K562 (cell line): ENCODE results near the gene CTSZ. TPM values are rescaled to one million over a fixed set of nuclear protein-coding genes. Genes with fewer than 3 reads are reported as not detected.

Source experiments
- ATAC-seq: fragments of 200-7000 bp; cut with Tn5 transposase; 3 replicates; pipeline ENCODE4 v1.9.1; 2020; ENCODE audit warnings: moderate library complexity
- BruUV-seq: library from RNA; stranded (reverse); fragments of 400-500 nt; replicated peaks from 2 replicates; lab custom pipeline; 2021; lab: Mats Ljungman, UMichigan
- CTCF ChIA-PET: fragments of 300-600 bp; formaldehyde crosslinking; extraction: SDS; loops from one replicate; lab custom pipeline; 2021; ENCODE audit warnings: low intra/inter-chr PET ratio; lab: Yijun Ruan, JAX
- POLR2A ChIA-PET: fragments of 300-600, 350-650 bp; sonication (Branson Sonifier 250); formaldehyde crosslinking; extraction: SDS; loops from one replicate; lab custom pipeline; 2021; ENCODE audit warnings: antibody characterized with exemption, inconsistent platforms; lab: Yijun Ruan, JAX
- DNase-seq, 4 experiments: peaks; one replicate each; pipeline versions ENCODE4 v3.0.0 to v3.0.0-alpha.2; 2011 to 2018; ENCODE audit warnings: low spot score in 3 of 4, mixed read lengths in 3 of 4; ENCODE audit errors: extremely low read depth in 1 of 4
- FAIRE-seq: peaks from 2 replicates; lab custom pipeline; 2011; peaks lifted over from hg19 to GRCh38; lab: Jason Lieb, UNC
- H2AFZ ChIP-seq: 2 replicates; pipeline ENCODE4 v1.6.0; 2011; ENCODE audit warnings: low read depth, low read length, control low read depth, inconsistent platforms
- H3K27ac ChIP-seq: fragments of 200-600 bp; 3 replicates; pipeline ENCODE4 v1.8.0; 2011; ENCODE audit warnings: low read depth, mild to moderate bottlenecking, control low read depth, inconsistent platforms, low read length, moderate library complexity, mixed read lengths; ENCODE audit errors: extremely low read depth
- H3K27me3 ChIP-seq, 2 experiments: fragments of 300-600 bp in 1 of 2; 2 replicates in 1 of 2; 3 replicates in 1 of 2; pipeline versions ENCODE4 v1.6.0 to v1.8.0; 2011; ENCODE audit warnings: inconsistent platforms in 2 of 2, low read length in 2 of 2, mild to moderate bottlenecking in 1 of 2, mixed read lengths in 1 of 2, moderate library complexity in 1 of 2; ENCODE audit not compliant: control insufficient read depth in 2 of 2, insufficient read depth in 2 of 2
- H3K36me3 ChIP-seq: fragments of 300-600 bp; 3 replicates; pipeline ENCODE4 v1.8.0; 2011; ENCODE audit warnings: mild to moderate bottlenecking, low read length, inconsistent platforms; ENCODE audit not compliant: control insufficient read depth, insufficient read depth
- H3K4me1 ChIP-seq, 2 experiments: fragments of 200-600 bp in 1 of 2; replicated peaks in 1 of 2; 2 replicates in 1 of 2; 3 replicates in 1 of 2; pipeline versions ENCODE4 v1.5.1 to v1.8.0; 2011; ENCODE audit warnings: inconsistent platforms in 2 of 2, low read length in 2 of 2, mild to moderate bottlenecking in 1 of 2, mixed read lengths in 1 of 2, moderate library complexity in 1 of 2; ENCODE audit not compliant: control insufficient read depth in 2 of 2, insufficient read depth in 2 of 2
- H3K4me2 ChIP-seq: 2 replicates; pipeline ENCODE4 v1.6.1; 2011; ENCODE audit warnings: low read length, control low read depth, inconsistent platforms, mixed read lengths; ENCODE audit not compliant: insufficient read depth
- H3K4me3 ChIP-seq: fragments of 200-600 bp; sonication (generic), shearing (Covaris generic); 2 replicates; pipeline ENCODE4 v1.5.1; 2016; ENCODE audit warnings: control low read depth, inconsistent platforms
- H3K79me2 ChIP-seq: fragments of 200-600 bp; 3 replicates; pipeline ENCODE4 v1.8.0; 2011; ENCODE audit warnings: low read length, inconsistent platforms; ENCODE audit not compliant: control insufficient read depth, insufficient read depth
- H3K9ac ChIP-seq, 2 experiments: 2 replicates each; pipeline versions ENCODE4 v1.6.0 to v1.6.1; 2011; ENCODE audit warnings: low read depth in 2 of 2, low read length in 2 of 2, control low read depth in 1 of 2, inconsistent platforms in 1 of 2, mild to moderate bottlenecking in 1 of 2, mixed read lengths in 1 of 2; ENCODE audit not compliant: insufficient read depth in 1 of 2
- H3K9me1 ChIP-seq: one replicate; pipeline ENCODE4 v1.6.0; 2011; ENCODE audit warnings: inconsistent platforms, mild to moderate bottlenecking, low read length, moderate library complexity; ENCODE audit not compliant: control insufficient read depth, insufficient read depth
- H3K9me3 ChIP-seq: replicated peaks from 2 replicates; pipeline ENCODE4 v1.5.1; 2011; ENCODE audit warnings: low read depth, low read length, inconsistent platforms; ENCODE audit not compliant: control insufficient read depth, insufficient read depth
- H4K20me1 ChIP-seq: replicated peaks from 2 replicates; pipeline ENCODE4 v1.6.1; 2011; ENCODE audit warnings: low read length, inconsistent platforms, mixed read lengths; ENCODE audit not compliant: control insufficient read depth, insufficient read depth
- CTBP1 ChIP-seq: fragments of 450-650 bp; IDR thresholded peaks from 2 replicates; pipeline ENCODE4 v1.6.1; 2016; ENCODE audit warnings: borderline replicate concordance
- DNMT1 ChIP-seq: fragments of 450-650 bp; IDR thresholded peaks from 2 replicates; pipeline ENCODE4 v1.6.1; 2016; ENCODE audit warnings: antibody characterized with exemption, mild to moderate bottlenecking
- POLR2A ChIP-seq: fragments of 450-650 bp; conservative IDR thresholded peaks from 2 replicates; pipeline ENCODE4 v1.6.1; 2016
- POLR2AphosphoS2 ChIP-seq: IDR thresholded peaks from 2 replicates; pipeline ENCODE4 v1.6.1; 2012; ENCODE audit warnings: low read length, improper control_type of control experiment
- POLR2G ChIP-seq: fragments of 200-400 bp; formaldehyde crosslinking; IDR thresholded peaks from 2 replicates; pipeline ENCODE4 v1.6.1; 2017; ENCODE audit warnings: low read depth, mild to moderate bottlenecking, antibody characterized with exemption, low read length, moderate library complexity
- POLR3G ChIP-seq: IDR thresholded peaks from 2 replicates; pipeline ENCODE4 v1.6.1; 2011; ENCODE audit not compliant: insufficient read length, insufficient replicate concordance; ENCODE audit errors: extremely low read depth
- RBFOX2 ChIP-seq: fragments of 200-400 bp; formaldehyde crosslinking; IDR thresholded peaks from 2 replicates; pipeline ENCODE4 v1.6.1; 2017; ENCODE audit warnings: low read depth, mild to moderate bottlenecking, low read length, moderate library complexity
- WGBS: fragments of 100-300 bp; shearing (Covaris generic); methylation state at CpG from one replicate; pipeline ENCODE4 v1.1.6; 2016; ENCODE audit warnings: low coverage, mixed read lengths; ENCODE audit not compliant: insufficient coverage; ENCODE audit errors: missing lambda C conversion rate; 5-methylcytosine and 5-hydroxymethylcytosine counted together
- in situ Hi-C: fragments of 300-500 bp; cut with MboI; formaldehyde crosslinking; loops from 4 replicates; pipeline ENCODE4 v1.15.0; 2018; ENCODE audit warnings: inconsistent platforms, mixed read lengths
- intact Hi-C: fragments of 100-400 bp; cut with micrococcal nuclease; formaldehyde crosslinking; loops from 2 replicates; pipeline ENCODE4 v1.14.2; 2022
- polyA plus RNA-seq, 8 experiments: library from polyadenylated mRNA; depleted of rRNA in 4 of 8; stranded (reverse) in 5 of 8; unstranded in 3 of 8; fragments of >200 nt; fragmentation: Nextera tagmentation in 2 of 8; fragmentation: Illumina TruSeq in 1 of 8; extraction: Ambion mirVana in 2 of 8; extraction: Trizol in 1 of 8; gene quantifications; 2 replicates each; pipeline versions ENCODE4 v1.2.1 to v1.2.3, GENCODE V29; 2011 to 2014; ENCODE audit warnings: inconsistent platforms in 1 of 8, missing spikeins in 1 of 8
- total RNA-seq, 7 experiments: library from RNA; depleted of rRNA in 6 of 7; stranded (reverse); fragments of >200 nt in 6 of 7; fragmentation: Illumina TruSeq in 2 of 7; extraction: Trizol in 2 of 7; gene quantifications; 2 replicates each; pipeline versions ENCODE4 v1.2.1 to v1.2.3, GENCODE V29; 2011 to 2021; ENCODE audit warnings: low replicate concordance in 1 of 7

Gene CTSZ
- total and polyA plus RNA-seq, 9 of the 15 experiments (the other 6 are each of a cell fraction or from before 2014, with no cell fraction given) = 1.6 to 143 (median 82.8) TPM

- WGBS = 91% methylated on average over 23 of the region's 24 CpGs
- POLR2A ChIA-PET = interaction anchor here (0.9 to 2.8 kb wide), 5 partner anchors 7 to 43 kb away, joined by 3 to 19 read pairs (median 3); partner anchors contain the start of genes NELFCD and TUBB1
- intact Hi-C loops (no loop called here), in situ Hi-C loops (no loop called here)
- Histone ChIP-seq H3K79me2 (no peaks in the 10 kb centered on the region), H3K4me1 (peaks cover 0 to 20% of the 10 kb centered on the region in 2 experiments; a peak in 2 of 5 replicates), H3K4me3 (no peak overlapping the region), H3K9me1 (no peaks in the 10 kb centered on the region), H3K9me3 (no peaks in the 10 kb centered on the region), H3K27me3 (no peaks in the 10 kb centered on the region)
- no peak for DNase-seq
- no peak for FAIRE-seq
- no TSS peak for BruUV-seq
- TF ChIP-seq DNMT1 (no peak), RBFOX2 (peak; percentile 33; the same call in 1 of the 2 replicates), POLR2A (0 out of 2 replicates have a peak, but pooled peaks have one; percentile 8), CTBP1 (no peak), POLR2AphosphoS2 (no peak), POLR3G (no peak), POLR2G (peak; percentile 42; the same call in 1 of the 2 replicates)
- TF ChIP-seq, all 486 proteins: peak for 3
- peaks cover 87% of the 10 kb centered on the region for H3K36me3 ChIP-seq
- CTCF ChIA-PET = no interaction called here
- peaks cover 7% of the 10 kb centered on the region; the same call in 1 of the 2 replicates for H4K20me1 ChIP-seq
- H2AFZ ChIP-seq = no peak overlapping the region
- peak; percentile 24 for ATAC-seq
- H3K27ac ChIP-seq = no peak overlapping the region
- H3K4me2 ChIP-seq = no peak overlapping the region
- no peak overlapping the region for H3K9ac ChIP-seq
Measured at GRCh38 chr20:58997141-58997770, 9.8 kb downstream of the CTSZ start.
